Activated CD4-positive, alpha-beta T cell treated with anti-CD3 and anti-CD28 coated beads, Interleukin-2, amount 10 ng/mL, durations not matched to agents 7 days and 5 days (primary cell): Measurements from ENCODE around the gene ARHGAP6. TPM values are rescaled to one million over a fixed set of nuclear protein-coding genes. Genes with fewer than 3 reads are reported as not detected.
A peak's percentile ranks its signal among the peaks of the same experiment; 100 is the strongest.

Experiments
- CTCF ChIA-PET: fragments of 350-600 bp; sonication (Branson Sonifier 250); formaldehyde crosslinking; loops from one replicate; lab custom pipeline; 2021; ENCODE audit warnings: antibody characterized with exemption; lab: Charles Lee
- POLR2A ChIA-PET: fragments of 350-600 bp; sonication (Branson Sonifier 250); formaldehyde crosslinking; loops from one replicate; lab custom pipeline; 2021; ENCODE audit warnings: antibody characterized with exemption; lab: Charles Lee
- DNase-seq: peaks from one replicate; pipeline ENCODE4 v3.0.0-alpha.2; 2020
- H3K27ac Mint-ChIP-seq: one replicate; pipeline ENCODE4 v1.8.0; 2021; ENCODE audit warnings: mild to moderate bottlenecking, moderate library complexity, mixed read lengths
- H3K27me3 Mint-ChIP-seq: one replicate; pipeline ENCODE4 v1.8.0; 2021; ENCODE audit warnings: mixed read lengths
- H3K36me3 Mint-ChIP-seq: one replicate; pipeline ENCODE4 v1.8.0; 2021; ENCODE audit warnings: low read depth, mixed read lengths
- H3K4me1 Mint-ChIP-seq: one replicate; pipeline ENCODE4 v1.8.0; 2021; ENCODE audit warnings: mixed read lengths
- H3K4me3 Mint-ChIP-seq: one replicate; pipeline ENCODE4 v1.8.0; 2021; ENCODE audit warnings: mild to moderate bottlenecking, moderate library complexity, mixed read lengths
- H3K9me3 Mint-ChIP-seq: one replicate; pipeline ENCODE4 v1.8.0; 2021; ENCODE audit warnings: mixed read lengths
- total RNA-seq, 2 experiments: library from RNA; stranded (reverse); gene quantifications; one replicate each; pipeline ENCODE4 v1.2.3, GENCODE V29; 2021

Gene ARHGAP6
- total RNA-seq, 2 experiments from 2014 or later, result not detected

GRCh38 chrX:11188664-11189063 lies 477.1 kb downstream of the ARHGAP6 start:
- no peak overlapping the region for H3K27ac Mint-ChIP-seq
- ChIA-PET POLR2A (no interaction called here), CTCF (no interaction called here)
- H3K4me1 Mint-ChIP-seq, result no peaks in the 10 kb centered on the region
- no peaks in the 10 kb centered on the region for H3K9me3 Mint-ChIP-seq
- H3K4me3 Mint-ChIP-seq, result no peak overlapping the region
- DNase-seq, result no peak
- H3K27me3 Mint-ChIP-seq, result no peaks in the 10 kb centered on the region
- no peaks in the 10 kb centered on the region for H3K36me3 Mint-ChIP-seq

GRCh38 chrX:11187001-11187400 lies 478.7 kb downstream of the ARHGAP6 start:
- no peaks in the 10 kb centered on the region for H3K9me3 Mint-ChIP-seq
- no peak overlapping the region for H3K27ac Mint-ChIP-seq
- no peak for DNase-seq
- ChIA-PET POLR2A (no interaction called here), CTCF (no interaction called here)
- H3K27me3 Mint-ChIP-seq, result no peaks in the 10 kb centered on the region
- no peaks in the 10 kb centered on the region for H3K4me1 Mint-ChIP-seq
- no peak overlapping the region for H3K4me3 Mint-ChIP-seq
- H3K36me3 Mint-ChIP-seq, result no peaks in the 10 kb centered on the region

DNA sequence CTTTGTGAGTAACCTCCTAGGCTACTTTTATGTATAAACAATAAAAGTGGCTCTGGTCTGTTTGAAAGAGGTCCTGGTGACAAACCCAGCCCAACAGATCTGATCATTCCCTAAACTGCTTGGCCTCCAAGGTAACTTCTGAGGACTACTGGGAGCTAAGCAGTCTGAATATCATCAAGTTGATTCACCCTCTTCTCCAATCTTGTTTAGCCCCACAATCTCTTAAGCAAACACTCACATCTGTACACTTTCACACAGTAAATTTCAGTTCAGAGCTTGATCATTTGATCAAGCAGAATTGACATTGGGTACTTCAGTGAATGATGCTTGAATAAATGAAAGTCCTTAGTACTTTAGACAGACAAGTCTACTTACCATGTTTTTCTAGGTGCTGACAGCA lies 479.9 kb downstream of the ARHGAP6 start:
- no peak for DNase-seq
- Mint-ChIP-seq H3K27me3 (peaks cover 1% of the 10 kb centered on the region), H3K9me3 (no peaks in the 10 kb centered on the region), H3K4me3 (no peak overlapping the region), H3K27ac (no peak overlapping the region), H3K4me1 (no peaks in the 10 kb centered on the region), H3K36me3 (no peaks in the 10 kb centered on the region)
- CTCF ChIA-PET, result no interaction called here
- POLR2A ChIA-PET, result no interaction called here

GRCh38 chrX:11180571-11180970 lies 485.1 kb downstream of the ARHGAP6 start:
- Mint-ChIP-seq H3K27ac (no peak overlapping the region), H3K4me1 (no peaks in the 10 kb centered on the region), H3K9me3 (no peaks in the 10 kb centered on the region), H3K4me3 (no peak overlapping the region), H3K36me3 (no peaks in the 10 kb centered on the region), H3K27me3 (peaks cover 1% of the 10 kb centered on the region)
- DNase-seq, result no peak
- CTCF ChIA-PET, result no interaction called here
- POLR2A ChIA-PET, result no interaction called here

- no peaks in the 10 kb centered on the region for H3K27me3 Mint-ChIP-seq
- no peak overlapping the region for H3K4me3 Mint-ChIP-seq
- H3K27ac Mint-ChIP-seq, result no peak overlapping the region
- CTCF ChIA-PET, result interaction anchor here (1.3 kb wide), 1 partner anchor 16 kb away, joined by 4 read pairs; no protein-coding TSS in a partner anchor
- no peaks in the 10 kb centered on the region for H3K9me3 Mint-ChIP-seq
- POLR2A ChIA-PET, result no interaction called here
- H3K4me1 Mint-ChIP-seq, result no peaks in the 10 kb centered on the region
- no peak for DNase-seq
- H3K36me3 Mint-ChIP-seq, result no peaks in the 10 kb centered on the region
Observed at GRCh38 chrX:11172415-11172814, 493.3 kb downstream of the ARHGAP6 start.

DNA sequence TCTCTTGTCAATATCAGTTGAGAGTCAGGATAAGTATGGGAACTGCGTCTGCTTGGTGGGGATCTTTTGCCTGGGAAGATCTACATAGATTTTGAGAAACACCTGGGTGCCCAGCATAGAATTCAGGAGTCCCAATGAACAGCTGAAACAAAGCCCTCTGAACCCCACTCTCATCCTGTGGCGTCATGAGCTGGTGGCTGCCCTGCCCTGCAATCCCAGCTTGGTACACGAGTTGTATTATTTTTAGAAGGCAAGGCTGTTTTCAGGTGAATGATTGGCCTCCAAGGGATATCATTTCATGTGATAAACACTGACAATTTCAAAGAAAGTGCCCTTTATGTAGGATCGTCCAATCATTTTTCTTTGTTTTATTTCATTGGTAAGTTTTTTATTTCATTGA lies 493.8 kb downstream of the ARHGAP6 start:
- ChIA-PET POLR2A (no interaction called here), CTCF (interaction anchor here (1.3 kb wide), 1 partner anchor 16 kb away, joined by 4 read pairs; no protein-coding TSS in a partner anchor)
- Mint-ChIP-seq H3K36me3 (no peaks in the 10 kb centered on the region), H3K27me3 (peaks cover 4% of the 10 kb centered on the region), H3K4me3 (no peak overlapping the region), H3K27ac (no peak overlapping the region), H3K4me1 (no peaks in the 10 kb centered on the region), H3K9me3 (no peaks in the 10 kb centered on the region)
- DNase-seq, result no peak

GRCh38 chrX:11164433-11164832 lies 501.3 kb downstream of the ARHGAP6 start:
- Mint-ChIP-seq H3K27ac (no peak overlapping the region), H3K4me3 (no peak overlapping the region)
- CTCF ChIA-PET, result no interaction called here

GRCh38 chrX:11159149-11159548 lies 506.6 kb downstream of the ARHGAP6 start:
- Mint-ChIP-seq H3K27ac (no peak overlapping the region), H3K27me3 (no peaks in the 10 kb centered on the region), H3K36me3 (no peaks in the 10 kb centered on the region), H3K4me3 (no peak overlapping the region), H3K9me3 (no peaks in the 10 kb centered on the region), H3K4me1 (no peaks in the 10 kb centered on the region)
- ChIA-PET CTCF (no interaction called here), POLR2A (no interaction called here)
- no peak for DNase-seq

More at GRCh38 chrX:11164433-11164832, 501.3 kb downstream of the ARHGAP6 start:
- Mint-ChIP-seq H3K9me3 (no peaks in the 10 kb centered on the region), H3K4me1 (no peaks in the 10 kb centered on the region), H3K27me3 (peaks cover 4% of the 10 kb centered on the region), H3K36me3 (no peaks in the 10 kb centered on the region)
- DNase-seq, result no peak
- POLR2A ChIA-PET, result no interaction called here

DNA sequence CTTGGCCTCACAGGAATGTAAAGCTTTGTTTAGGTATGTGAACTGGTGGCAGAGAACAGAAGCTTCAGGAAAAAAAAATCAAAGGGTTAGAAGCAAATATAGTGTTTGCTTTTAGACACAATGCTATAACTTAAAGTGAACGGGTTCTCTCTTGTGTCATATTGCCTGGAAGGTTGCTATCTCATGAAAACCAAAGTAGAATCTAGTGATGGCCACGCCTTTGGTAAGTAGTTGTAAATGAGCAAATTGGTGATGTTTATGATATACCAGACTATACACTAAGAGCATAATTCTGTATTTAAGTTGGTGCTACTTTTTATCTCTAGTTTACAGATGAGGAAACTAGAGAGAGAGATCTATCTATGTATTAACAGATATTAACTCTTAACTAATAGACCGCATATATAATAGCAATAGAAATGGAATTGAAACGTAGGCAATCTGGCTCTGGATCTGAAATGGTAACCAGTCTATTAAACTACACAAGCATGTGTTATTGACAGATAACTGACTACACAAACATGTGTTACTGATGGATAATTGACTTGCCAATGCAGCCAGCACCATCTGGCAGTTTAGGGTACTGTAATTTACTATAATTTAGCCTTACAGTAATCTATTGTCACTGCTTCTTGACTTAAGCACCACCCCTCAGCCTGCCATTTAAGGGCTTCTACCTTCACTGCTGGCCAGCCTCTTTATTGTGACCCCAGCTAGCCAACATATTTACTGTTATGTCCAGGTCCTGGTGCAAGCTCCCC lies 513.7 kb downstream of the ARHGAP6 start:
- no peaks in the 10 kb centered on the region for H3K9me3 Mint-ChIP-seq
- DNase-seq, result no peak
- H3K4me3 Mint-ChIP-seq, result no peak overlapping the region
- POLR2A ChIA-PET, result no interaction called here
- CTCF ChIA-PET, result no interaction called here
- no peaks in the 10 kb centered on the region for H3K36me3 Mint-ChIP-seq
- H3K27ac Mint-ChIP-seq, result no peak overlapping the region
- H3K4me1 Mint-ChIP-seq, result no peaks in the 10 kb centered on the region
- H3K27me3 Mint-ChIP-seq, result no peaks in the 10 kb centered on the region

GRCh38 chrX:11148401-11148800 lies 517.3 kb downstream of the ARHGAP6 start:
- ChIA-PET POLR2A (no interaction called here), CTCF (interaction anchor here (1.2 kb wide), 1 partner anchor 22 kb away, joined by 4 read pairs; no protein-coding TSS in a partner anchor)
- Mint-ChIP-seq H3K27ac (no peak overlapping the region), H3K4me3 (no peak overlapping the region), H3K9me3 (no peaks in the 10 kb centered on the region), H3K4me1 (peaks cover 4% of the 10 kb centered on the region), H3K27me3 (no peaks in the 10 kb centered on the region), H3K36me3 (no peaks in the 10 kb centered on the region)
- no peak for DNase-seq

- H3K4me3 Mint-ChIP-seq, result no peak overlapping the region
- no peak overlapping the region for H3K27ac Mint-ChIP-seq
- H3K27me3 Mint-ChIP-seq, result no peaks in the 10 kb centered on the region
- DNase-seq, result no peak
- CTCF ChIA-PET, result no interaction called here
- peaks cover 4% of the 10 kb centered on the region for H3K4me1 Mint-ChIP-seq
- POLR2A ChIA-PET, result no interaction called here
- H3K36me3 Mint-ChIP-seq, result no peaks in the 10 kb centered on the region
- no peaks in the 10 kb centered on the region for H3K9me3 Mint-ChIP-seq
Observed at GRCh38 chrX:11146411-11146810, 519.3 kb downstream of the ARHGAP6 start.

DNA sequence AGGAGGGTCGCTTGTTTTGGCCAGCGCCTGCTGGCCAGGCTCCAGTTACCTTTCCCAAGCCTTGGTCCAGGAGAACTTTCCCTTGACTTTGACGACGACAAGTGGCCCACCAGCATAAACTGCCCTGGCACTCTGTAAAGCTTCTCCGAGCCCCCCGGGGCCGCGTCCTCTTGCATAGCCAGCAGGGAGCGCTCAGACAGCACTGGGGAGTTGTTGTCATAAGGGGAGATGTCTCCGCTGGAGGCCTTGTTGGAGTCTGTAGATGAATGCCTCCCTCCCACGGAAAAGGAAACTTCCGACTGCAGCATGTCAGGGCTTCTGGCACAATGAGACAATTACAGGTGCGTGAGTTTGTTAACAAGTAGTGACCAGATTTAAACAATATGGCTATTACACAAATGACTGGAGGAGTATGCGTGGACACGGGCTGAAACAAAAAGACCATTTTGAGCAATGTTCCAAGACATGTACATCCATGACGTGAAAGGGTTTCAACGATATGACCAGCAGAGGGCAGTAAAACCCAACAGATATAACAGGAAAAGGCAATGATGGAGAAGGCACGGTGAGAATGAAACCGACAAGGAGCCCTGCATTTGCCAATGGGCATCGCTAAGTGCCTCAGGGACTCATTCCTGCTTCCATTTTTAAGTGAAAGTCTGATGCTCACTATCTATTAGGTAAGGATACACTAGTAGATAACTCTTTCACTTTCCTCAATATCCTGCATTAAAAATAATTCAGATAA lies 521.6 kb downstream of the ARHGAP6 start:
- Mint-ChIP-seq H3K4me1 (peaks cover 4% of the 10 kb centered on the region), H3K27me3 (peaks cover 2% of the 10 kb centered on the region), H3K9me3 (no peaks in the 10 kb centered on the region), H3K4me3 (no peak overlapping the region), H3K27ac (no peak overlapping the region), H3K36me3 (no peaks in the 10 kb centered on the region)
- ChIA-PET POLR2A (no interaction called here), CTCF (no interaction called here)
- DNase-seq, result peak; percentile 65
